Hepatocyte (in vitro differentiated cells): Measurements from ENCODE around the gene DNAJB1. TPM values are rescaled to one million over a fixed set of nuclear protein-coding genes. Genes with fewer than 3 reads are reported as not detected.

Experiments used
- DNase-seq: peaks from one replicate; pipeline ENCODE4 v3.0.0-alpha.2; 2016; ENCODE audit warnings: low spot score
- H2AFZ ChIP-seq: fragments of 200-600 bp; sonication (generic); 2 replicates; pipeline ENCODE4 v1.6.0; 2016; ENCODE audit warnings: antibody characterized with exemption, mild to moderate bottlenecking
- H3K27ac ChIP-seq: fragments of 200-600 bp; sonication (generic); 2 replicates; pipeline ENCODE4 v1.5.1; 2016; ENCODE audit warnings: mild to moderate bottlenecking
- H3K27me3 ChIP-seq: fragments of 200-600 bp; sonication (generic); 2 replicates; pipeline ENCODE4 v1.6.1; 2016
- H3K36me3 ChIP-seq: fragments of 200-600 bp; sonication (generic); replicated peaks from 2 replicates; pipeline ENCODE4 v1.5.1; 2016; ENCODE audit warnings: low read depth; ENCODE audit not compliant: insufficient read depth
- H3K4me1 ChIP-seq: fragments of 200-600 bp; sonication (generic); 2 replicates; pipeline ENCODE4 v1.5.1; 2016; ENCODE audit warnings: mild to moderate bottlenecking, moderate library complexity; ENCODE audit not compliant: insufficient read depth
- H3K4me2 ChIP-seq: fragments of 200-600 bp; sonication (generic); 2 replicates; pipeline ENCODE4 v1.6.0; 2016
- H3K4me3 ChIP-seq: fragments of 200-600 bp; sonication (generic); 2 replicates; pipeline ENCODE4 v1.5.1; 2016; ENCODE audit warnings: mild to moderate bottlenecking
- H3K79me2 ChIP-seq: fragments of 200-600 bp; sonication (generic); 2 replicates; pipeline ENCODE4 v1.6.0; 2017; ENCODE audit warnings: mild to moderate bottlenecking
- H3K9me2 ChIP-seq: fragments of 200-600 bp; sonication (generic); replicated peaks from 2 replicates; pipeline ENCODE4 v1.6.0; 2017; ENCODE audit warnings: mild to moderate bottlenecking; ENCODE audit not compliant: insufficient read depth
- H3K9me3 ChIP-seq: fragments of 200-600 bp; sonication (generic); 2 replicates; pipeline ENCODE4 v1.5.1; 2016; ENCODE audit warnings: low read depth, mild to moderate bottlenecking
- H4K20me1 ChIP-seq: fragments of 200-600 bp; sonication (generic); 2 replicates; pipeline ENCODE4 v1.6.0; 2016; ENCODE audit warnings: mild to moderate bottlenecking; ENCODE audit not compliant: insufficient read depth, poor library complexity, severe bottlenecking
- CTCF ChIP-seq: fragments of 200-600 bp; sonication (generic); IDR thresholded peaks from 2 replicates; pipeline ENCODE4 v1.5.1; 2016; ENCODE audit warnings: antibody characterized with exemption, mild to moderate bottlenecking; ENCODE audit not compliant: poor library complexity
- EZH2 ChIP-seq: fragments of 200-600 bp; sonication (generic); IDR thresholded peaks from 2 replicates; pipeline ENCODE4 v1.6.1; 2016; ENCODE audit warnings: antibody characterized with exemption, mild to moderate bottlenecking, borderline replicate concordance
- EZH2phosphoT487 ChIP-seq: fragments of 200-600 bp; sonication (generic); IDR thresholded peaks from one replicate; pipeline ENCODE4 v1.6.1; 2018; ENCODE audit warnings: antibody characterized with exemption, mild to moderate bottlenecking, low read depth, moderate library complexity; ENCODE audit not compliant: unreplicated experiment, severe bottlenecking
- WGBS: methylation state at CpG from one replicate; pipeline ENCODE4 v1.1.6; 2016; ENCODE audit warnings: low lambda C conversion rate; ENCODE audit errors: missing lambda C conversion rate; 5-methylcytosine and 5-hydroxymethylcytosine counted together
- polyA plus RNA-seq: library from polyadenylated mRNA; unstranded; fragments of >200 nt; fragmentation: Nextera tagmentation; extraction: Ambion mirVana; gene quantifications from 2 replicates; pipeline ENCODE4 v1.2.1, GENCODE V29; 2016
- total RNA-seq: library from RNA; depleted of rRNA; stranded (reverse); fragments of >200 nt; gene quantifications from 2 replicates; pipeline ENCODE4 v1.2.3, GENCODE V29; 2014

DNAJB1 gene
- total and polyA plus RNA-seq, 2 experiments from 2014 or later, result 104 to 185 TPM

- Histone ChIP-seq H3K27ac (no peak overlapping the region), H3K9me3 (no peaks in the 10 kb centered on the region), H2AFZ (peak overlapping the region; percentile 45), H3K36me3 (no peaks in the 10 kb centered on the region), H3K4me1 (peaks cover 4% of the 10 kb centered on the region), H3K9me2 (no peaks in the 10 kb centered on the region), H3K79me2 (peaks cover 35% of the 10 kb centered on the region), H4K20me1 (no peaks in the 10 kb centered on the region), H3K27me3 (no peaks in the 10 kb centered on the region), H3K4me3 (peak overlapping the region; percentile 3), H3K4me2 (peak overlapping the region; percentile 72)
- no peak for TF ChIP-seq EZH2
- TF ChIP-seq EZH2phosphoT487, result no peak
- no peak for TF ChIP-seq CTCF
- WGBS, result 48% methylated on average over 38 of the region's 39 CpGs
- no peak for DNase-seq
These were observed 10.4 kb upstream of the DNAJB1 start for GRCh38 chr19:14528419-14529253.

- Histone ChIP-seq H3K9me2 (no peaks in the 10 kb centered on the region), H3K27ac (peak overlapping the region; percentile 70), H3K4me1 (no peaks in the 10 kb centered on the region), H3K36me3 (no peaks in the 10 kb centered on the region), H3K4me3 (no peak overlapping the region), H3K79me2 (peaks cover 14% of the 10 kb centered on the region), H3K27me3 (no peaks in the 10 kb centered on the region), H4K20me1 (no peaks in the 10 kb centered on the region), H3K4me2 (no peak overlapping the region), H3K9me3 (no peaks in the 10 kb centered on the region), H2AFZ (no peak overlapping the region)
- TF ChIP-seq CTCF, result no peak
- no peak for TF ChIP-seq EZH2phosphoT487
- no peak for TF ChIP-seq EZH2
- WGBS, result 76% methylated on average over 4 of the region's 4 CpGs
- DNase-seq, result no peak
These were observed 8.2 kb upstream of the DNAJB1 start for GRCh38 chr19:14526423-14526822.

GRCh38 chr19:14525729-14526128 is 7.5 kb upstream of the DNAJB1 start:
- Histone ChIP-seq H3K9me2 (no peaks in the 10 kb centered on the region), H3K4me1 (no peaks in the 10 kb centered on the region), H3K79me2 (peaks cover 7% of the 10 kb centered on the region), H3K4me2 (no peak overlapping the region), H2AFZ (no peak overlapping the region), H3K9me3 (no peaks in the 10 kb centered on the region), H4K20me1 (no peaks in the 10 kb centered on the region), H3K36me3 (no peaks in the 10 kb centered on the region), H3K27ac (peak overlapping the region; percentile 70), H3K27me3 (no peaks in the 10 kb centered on the region), H3K4me3 (no peak overlapping the region)
- WGBS, result 48% methylated on average over 6 of the region's 6 CpGs
- TF ChIP-seq EZH2phosphoT487 (no peak), EZH2 (no peak), CTCF (no peak)
- DNase-seq, result no peak
